ENCODE measurements around the gene ORMDL1.

DNA sequence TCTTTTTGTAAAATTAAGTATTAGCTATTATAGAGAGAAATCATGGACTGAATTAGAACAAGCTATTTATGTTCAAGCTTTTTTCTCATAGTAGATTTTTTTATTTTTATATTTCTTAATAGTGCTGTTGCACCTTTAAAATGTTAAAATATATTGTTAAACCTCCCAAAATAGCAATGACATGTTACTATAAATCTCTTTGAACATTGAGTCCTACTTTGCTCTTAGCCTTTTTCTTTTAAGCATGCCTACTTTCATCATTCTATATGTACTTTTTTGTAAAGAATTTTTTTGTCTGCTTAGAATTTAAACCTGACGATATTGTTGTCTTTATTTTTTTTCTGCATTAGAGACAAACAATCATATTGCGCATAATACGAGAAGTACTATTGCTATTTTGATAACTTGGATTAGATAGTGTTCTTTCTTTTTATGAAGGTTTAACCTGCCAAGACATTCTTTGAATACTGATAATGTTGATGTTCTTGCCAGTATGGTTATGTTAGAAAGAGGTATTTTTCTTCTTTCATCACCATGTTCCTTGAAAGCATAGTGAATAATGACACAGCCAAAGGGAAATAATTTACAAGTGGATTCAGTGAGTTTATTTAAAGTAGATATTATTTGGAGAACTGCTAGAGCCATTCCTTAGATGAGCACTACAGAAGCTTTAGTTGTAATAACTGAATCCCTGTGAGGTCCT, 40.7 kb upstream of the ORMDL1 start:
- TF ChIP-seq CEBPB (IDR thresholded peaks at IDR 0.05; ENCODE audit: low read depth, low read length): no peak
- TF ChIP-seq, protein P1, sequence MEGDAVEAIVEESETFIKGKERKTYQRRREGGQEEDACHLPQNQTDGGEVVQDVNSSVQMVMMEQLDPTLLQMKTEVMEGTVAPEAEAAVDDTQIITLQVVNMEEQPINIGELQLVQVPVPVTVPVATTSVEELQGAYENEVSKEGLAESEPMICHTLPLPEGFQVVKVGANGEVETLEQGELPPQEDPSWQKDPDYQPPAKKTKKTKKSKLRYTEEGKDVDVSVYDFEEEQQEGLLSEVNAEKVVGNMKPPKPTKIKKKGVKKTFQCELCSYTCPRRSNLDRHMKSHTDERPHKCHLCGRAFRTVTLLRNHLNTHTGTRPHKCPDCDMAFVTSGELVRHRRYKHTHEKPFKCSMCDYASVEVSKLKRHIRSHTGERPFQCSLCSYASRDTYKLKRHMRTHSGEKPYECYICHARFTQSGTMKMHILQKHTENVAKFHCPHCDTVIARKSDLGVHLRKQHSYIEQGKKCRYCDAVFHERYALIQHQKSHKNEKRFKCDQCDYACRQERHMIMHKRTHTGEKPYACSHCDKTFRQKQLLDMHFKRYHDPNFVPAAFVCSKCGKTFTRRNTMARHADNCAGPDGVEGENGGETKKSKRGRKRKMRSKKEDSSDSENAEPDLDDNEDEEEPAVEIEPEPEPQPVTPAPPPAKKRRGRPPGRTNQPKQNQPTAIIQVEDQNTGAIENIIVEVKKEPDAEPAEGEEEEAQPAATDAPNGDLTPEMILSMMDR (conservative IDR thresholded peaks at IDR 0.05; ENCODE audit: low read depth, low read length): no peak
- no peak for TF ChIP-seq MAZ (IDR thresholded peaks at IDR 0.05; ENCODE audit: borderline replicate concordance, low read depth, low read length)
- TF ChIP-seq POLR2A (IDR thresholded peaks at IDR 0.05; ENCODE audit: low read depth, low read length): no peak
- no peak for TF ChIP-seq USF2 (IDR thresholded peaks at IDR 0.05; ENCODE audit: low read depth, low read length)
- no peak for TF ChIP-seq RCOR1 (IDR thresholded peaks at IDR 0.05; ENCODE audit: insufficient replicate concordance, low read length)

Data from IMR-90 (cell line).